Glutamatergic neuron (in vitro differentiated cells): ENCODE data around the gene DSPP. TPM values are rescaled to one million over a fixed set of nuclear protein-coding genes. Genes with fewer than 3 reads are reported as not detected.

Source experiments
- DNase-seq: peaks from one replicate; pipeline ENCODE4 v3.0.0; 2022
- H3K27ac Mint-ChIP-seq: one replicate; pipeline ENCODE4 v1.8.0; 2020; ENCODE audit warnings: mild to moderate bottlenecking, mixed read lengths, inconsistent platforms; ENCODE audit not compliant: unreplicated experiment
- H3K27me3 Mint-ChIP-seq: one replicate; pipeline ENCODE4 v1.8.0; 2020; ENCODE audit warnings: mild to moderate bottlenecking, moderate library complexity, mixed read lengths, inconsistent platforms; ENCODE audit not compliant: unreplicated experiment
- H3K36me3 Mint-ChIP-seq: one replicate; pipeline ENCODE4 v1.8.0; 2020; ENCODE audit warnings: mild to moderate bottlenecking, mixed read lengths, inconsistent platforms; ENCODE audit not compliant: unreplicated experiment
- H3K4me1 Mint-ChIP-seq: one replicate; pipeline ENCODE4 v1.8.0; 2020; ENCODE audit warnings: mild to moderate bottlenecking, low read depth, mixed read lengths, inconsistent platforms; ENCODE audit not compliant: unreplicated experiment
- H3K4me3 Mint-ChIP-seq: one replicate; pipeline ENCODE4 v1.8.0; 2020; ENCODE audit warnings: mild to moderate bottlenecking, mixed read lengths, inconsistent platforms; ENCODE audit not compliant: unreplicated experiment
- H3K9me3 Mint-ChIP-seq: one replicate; pipeline ENCODE4 v1.8.0; 2020; ENCODE audit warnings: mild to moderate bottlenecking, moderate library complexity, mixed read lengths, inconsistent platforms; ENCODE audit not compliant: unreplicated experiment
- CTCF ChIP-seq: fragments of 200-600 bp; sonication (generic); IDR thresholded peaks from one replicate; pipeline ENCODE4 v1.5.0; 2021; ENCODE audit not compliant: partially characterized antibody, unreplicated experiment
- total RNA-seq: library from RNA; stranded (reverse); fragmentation: NEBNext Ultra II Directional; extraction: Animal tissue kit (Norgen Biotek cat#: 25700); gene quantifications from one replicate; pipeline ENCODE4 v1.2.1, GENCODE V29; 2021; ENCODE audit not compliant: unreplicated experiment

DSPP gene
- total RNA-seq, 1 donor from 2014 or later: not detected

- H3K9me3 Mint-ChIP-seq: no peaks in the 10 kb centered on the region
- no peak for DNase-seq
- no peak overlapping the region for H3K27ac Mint-ChIP-seq
- no peaks in the 10 kb centered on the region for H3K27me3 Mint-ChIP-seq
- no peak for TF ChIP-seq CTCF
- H3K4me1 Mint-ChIP-seq: no peaks in the 10 kb centered on the region
- no peak overlapping the region for H3K4me3 Mint-ChIP-seq
- no peaks in the 10 kb centered on the region for H3K36me3 Mint-ChIP-seq
Measured at GRCh38 chr4:87575983-87576382, 32.3 kb upstream of the DSPP start.

- Mint-ChIP-seq H3K9me3 (no peaks in the 10 kb centered on the region), H3K36me3 (no peaks in the 10 kb centered on the region), H3K4me3 (no peak overlapping the region), H3K27ac (no peak overlapping the region), H3K4me1 (no peaks in the 10 kb centered on the region), H3K27me3 (no peaks in the 10 kb centered on the region)
- DNase-seq: no peak
- TF ChIP-seq CTCF: no peak
Measured at GRCh38 chr4:87579478-87579877, 28.9 kb upstream of the DSPP start.

- no peak overlapping the region for H3K27ac Mint-ChIP-seq
- no peaks in the 10 kb centered on the region for H3K4me1 Mint-ChIP-seq
- TF ChIP-seq CTCF: no peak
- no peak overlapping the region for H3K4me3 Mint-ChIP-seq
- no peaks in the 10 kb centered on the region for H3K9me3 Mint-ChIP-seq
- no peaks in the 10 kb centered on the region for H3K36me3 Mint-ChIP-seq
- DNase-seq: no peak
- H3K27me3 Mint-ChIP-seq: no peaks in the 10 kb centered on the region
Measured at GRCh38 chr4:87580057-87580456, 28.3 kb upstream of the DSPP start.

- TF ChIP-seq CTCF: no peak
- Mint-ChIP-seq H3K27me3 (peaks cover 6% of the 10 kb centered on the region), H3K9me3 (no peaks in the 10 kb centered on the region), H3K36me3 (no peaks in the 10 kb centered on the region), H3K27ac (no peak overlapping the region), H3K4me3 (no peak overlapping the region), H3K4me1 (no peaks in the 10 kb centered on the region)
- no peak for DNase-seq
Measured at GRCh38 chr4:87584222-87584908, 24.0 kb upstream of the DSPP start.

- H3K27me3 Mint-ChIP-seq: peaks cover 6% of the 10 kb centered on the region
- no peak for TF ChIP-seq CTCF
- no peak overlapping the region for H3K4me3 Mint-ChIP-seq
- DNase-seq: no peak
- H3K9me3 Mint-ChIP-seq: no peaks in the 10 kb centered on the region
- no peaks in the 10 kb centered on the region for H3K36me3 Mint-ChIP-seq
- H3K27ac Mint-ChIP-seq: no peak overlapping the region
- H3K4me1 Mint-ChIP-seq: no peaks in the 10 kb centered on the region
Measured at GRCh38 chr4:87589531-87589930, 18.8 kb upstream of the DSPP start.
